Germinal center (tissue), 1 donor: ENCODE results near the gene OGFR.

ENCODE experiments used
- DNase-seq: peaks from one replicate; pipeline ENCODE4 v3.0.0; 2012; ENCODE audit warnings: mixed read lengths, low spot score

OGFR gene

GRCh38 chr20:62804627-62805154, at the start of gene OGFR:
TSS of gene OGFR (plus strand) at chr20:62804835. CDS start at chr20:62804860, 25 bp downstream.
- peak; percentile 88 for DNase-seq

- DNase-seq, result no peak
Measured at GRCh38 chr20:62754991-62755356, 49.7 kb upstream of the OGFR start.

- no peak for DNase-seq
Measured at GRCh38 chr20:62755817-62756724, 48.6 kb upstream of the OGFR start.

GRCh38 chr20:62758226-62758912, 46.3 kb upstream of the OGFR start:
- no peak for DNase-seq

GRCh38 chr20:62759981-62760431, 44.6 kb upstream of the OGFR start:
- DNase-seq, result no peak

- no peak for DNase-seq
Measured at GRCh38 chr20:62760471-62760855, 44.2 kb upstream of the OGFR start.

- DNase-seq, result no peak
Measured at GRCh38 chr20:62760856-62761758, 43.5 kb upstream of the OGFR start.

- DNase-seq, result no peak
Measured at GRCh38 chr20:62761759-62762131, 42.9 kb upstream of the OGFR start.

GRCh38 chr20:62762376-62762775, 42.3 kb upstream of the OGFR start:
- no peak for DNase-seq

- no peak for DNase-seq
Measured at GRCh38 chr20:62762801-62763368, 41.8 kb upstream of the OGFR start.

GRCh38 chr20:62763404-62763803, 41.2 kb upstream of the OGFR start:
- no peak for DNase-seq

- no peak for DNase-seq
Measured at GRCh38 chr20:62764156-62764935, 40.3 kb upstream of the OGFR start.

- no peak for DNase-seq
Measured at GRCh38 chr20:62765021-62765420, 39.6 kb upstream of the OGFR start.

- no peak for DNase-seq
Measured at GRCh38 chr20:62765432-62766070, 39.1 kb upstream of the OGFR start.

- no peak for DNase-seq
Measured at GRCh38 chr20:62766071-62766450, 38.6 kb upstream of the OGFR start.

- no peak for DNase-seq
Measured at GRCh38 chr20:62766716-62767115, 37.9 kb upstream of the OGFR start.

- no peak for DNase-seq
Measured at GRCh38 chr20:62768234-62768546, 36.4 kb upstream of the OGFR start.

- no peak for DNase-seq
Measured at GRCh38 chr20:62768551-62769287, 35.9 kb upstream of the OGFR start.

- DNase-seq, result no peak
Measured at GRCh38 chr20:62769346-62770071, 35.1 kb upstream of the OGFR start.
